Measurements from ENCODE around the gene IL18R1.

DNA sequence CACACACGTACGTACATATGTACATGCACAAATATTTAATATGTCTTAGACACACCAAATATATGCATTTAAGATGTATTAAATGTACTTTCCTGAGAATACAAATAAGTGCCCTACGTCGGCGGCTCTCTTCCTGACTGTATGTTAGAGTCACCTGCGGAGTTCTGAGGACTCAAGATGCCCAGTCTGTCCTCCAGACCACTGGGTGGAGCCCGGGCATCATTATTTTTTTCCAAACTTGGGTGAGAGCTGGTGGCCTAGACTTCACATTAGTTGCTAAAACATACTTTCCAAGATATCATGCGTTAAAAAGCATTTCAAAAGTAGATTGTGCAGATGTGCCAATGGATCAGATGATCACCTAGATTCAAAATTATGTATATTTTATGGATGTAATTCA lies 2.9 kb downstream of the IL18R1 start:
- TF ChIP-seq EZH2 (IDR thresholded peaks at IDR 0.05; ENCODE audit: insufficient read depth, poor library complexity, severe bottlenecking) (no peak), EZH2phosphoT487 (IDR thresholded peaks at IDR 0.05; ENCODE audit: insufficient read depth, low read depth) (no peak)
